GM12801 (cell line): ENCODE results near the gene KCNJ3.

Experiments
- TF ChIP-seq, protein P1 (sequence below): IDR thresholded peaks from one replicate; pipeline ENCODE4 v1.5.1; 2011; ENCODE audit warnings: control low read depth; ENCODE audit not compliant: insufficient read length; ENCODE audit errors: extremely low read depth

Gene KCNJ3

GRCh38 chr2:154681741-154682140 is 16.8 kb upstream of the KCNJ3 start:
- TF ChIP-seq, protein P1, sequence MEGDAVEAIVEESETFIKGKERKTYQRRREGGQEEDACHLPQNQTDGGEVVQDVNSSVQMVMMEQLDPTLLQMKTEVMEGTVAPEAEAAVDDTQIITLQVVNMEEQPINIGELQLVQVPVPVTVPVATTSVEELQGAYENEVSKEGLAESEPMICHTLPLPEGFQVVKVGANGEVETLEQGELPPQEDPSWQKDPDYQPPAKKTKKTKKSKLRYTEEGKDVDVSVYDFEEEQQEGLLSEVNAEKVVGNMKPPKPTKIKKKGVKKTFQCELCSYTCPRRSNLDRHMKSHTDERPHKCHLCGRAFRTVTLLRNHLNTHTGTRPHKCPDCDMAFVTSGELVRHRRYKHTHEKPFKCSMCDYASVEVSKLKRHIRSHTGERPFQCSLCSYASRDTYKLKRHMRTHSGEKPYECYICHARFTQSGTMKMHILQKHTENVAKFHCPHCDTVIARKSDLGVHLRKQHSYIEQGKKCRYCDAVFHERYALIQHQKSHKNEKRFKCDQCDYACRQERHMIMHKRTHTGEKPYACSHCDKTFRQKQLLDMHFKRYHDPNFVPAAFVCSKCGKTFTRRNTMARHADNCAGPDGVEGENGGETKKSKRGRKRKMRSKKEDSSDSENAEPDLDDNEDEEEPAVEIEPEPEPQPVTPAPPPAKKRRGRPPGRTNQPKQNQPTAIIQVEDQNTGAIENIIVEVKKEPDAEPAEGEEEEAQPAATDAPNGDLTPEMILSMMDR: no peak

DNA sequence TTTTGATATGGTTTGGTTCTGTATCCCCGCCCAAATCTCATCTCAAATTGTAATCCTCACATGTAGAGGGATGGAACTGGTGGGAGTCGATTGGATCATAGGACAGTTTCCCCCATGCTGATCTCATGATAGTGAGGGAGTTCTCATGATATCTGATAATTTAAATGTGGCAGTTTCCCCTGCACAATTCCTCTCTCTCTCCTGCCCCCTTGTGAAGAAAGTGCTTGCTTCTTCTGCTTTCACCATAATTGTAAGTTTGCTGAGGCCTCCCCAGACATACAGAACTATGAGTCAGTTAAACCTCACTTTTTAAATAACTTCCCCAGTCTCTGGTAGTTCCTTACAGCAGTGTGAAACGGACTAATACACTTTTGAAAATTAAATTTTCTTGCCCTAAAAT is 12.3 kb upstream of the KCNJ3 start:
- TF ChIP-seq, protein P1: no peak

GRCh38 chr2:154688373-154688772 is 10.1 kb upstream of the KCNJ3 start:
- TF ChIP-seq, protein P1: no peak

GRCh38 chr2:154689158-154689557 is 9.3 kb upstream of the KCNJ3 start:
- TF ChIP-seq, protein P1: no peak

DNA sequence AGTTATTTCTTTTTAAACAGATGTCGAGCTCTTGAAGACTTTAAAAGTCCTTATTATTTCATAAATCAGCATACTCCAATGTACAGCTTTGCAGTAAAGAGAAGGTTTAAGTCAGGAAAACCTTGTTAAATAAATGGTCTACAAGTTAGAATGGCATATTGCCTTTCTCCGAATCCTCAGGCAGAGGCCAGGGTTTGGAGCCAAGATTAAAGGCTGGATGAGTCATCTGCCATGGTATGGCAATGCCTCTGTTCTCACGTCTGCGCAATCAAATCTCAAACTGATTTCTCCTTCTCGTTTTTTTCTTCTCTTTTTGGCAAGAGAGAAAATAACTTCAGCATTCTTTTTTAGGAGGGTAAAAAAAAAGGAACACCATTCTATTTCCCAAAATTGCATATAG is 5.6 kb upstream of the KCNJ3 start:
- TF ChIP-seq, protein P1: no peak

- TF ChIP-seq, protein P1: no peak
Measured at GRCh38 chr2:154693741-154694340, 4.7 kb upstream of the KCNJ3 start.

GRCh38 chr2:154694881-154695280 is 3.6 kb upstream of the KCNJ3 start:
- TF ChIP-seq, protein P1: no peak
